Stimulated activated CD4-positive, alpha-beta T cell treated with anti-CD3 and anti-CD28 coated beads, Interleukin-12 subunit alpha, Interleukin-12 subunit beta, amount 100 ng/mL, for 48 hours (primary cell): ENCODE measurements around the gene SV2B.

ENCODE experiments used
- DNase-seq, 3 donors: peaks; one replicate each; pipeline ENCODE4 v3.0.0-alpha.2; 2020; ENCODE audit warnings: low read depth in 2 of 3, low spot score in 1 of 3

SV2B gene

GRCh38 chr15:91102546-91103330 lies 2.7 kb downstream of the SV2B start:
- no peak for DNase-seq

GRCh38 chr15:91104111-91104510 lies 4.1 kb downstream of the SV2B start:
- DNase-seq = no peak

- no peak for DNase-seq
Measured at GRCh38 chr15:91108421-91108820, 8.4 kb downstream of the SV2B start.

GRCh38 chr15:91109885-91110284 lies 9.8 kb downstream of the SV2B start:
- DNase-seq = no peak

- DNase-seq = no peak
Measured at GRCh38 chr15:91110407-91110806, 10.3 kb downstream of the SV2B start.

GRCh38 chr15:91113030-91113429 lies 13.0 kb downstream of the SV2B start:
- DNase-seq = no peak

- no peak for DNase-seq
Measured at GRCh38 chr15:91114301-91114700, 14.2 kb downstream of the SV2B start.

GRCh38 chr15:91116113-91117067 lies 16.3 kb downstream of the SV2B start:
- no peak for DNase-seq

GRCh38 chr15:91117375-91117774 lies 17.3 kb downstream of the SV2B start:
- DNase-seq = no peak

- no peak for DNase-seq
Measured at GRCh38 chr15:91118817-91119590, 18.9 kb downstream of the SV2B start.

GRCh38 chr15:91122296-91122695 lies 22.2 kb downstream of the SV2B start:
- DNase-seq = no peak

GRCh38 chr15:91124132-91124531 lies 24.1 kb downstream of the SV2B start:
- no peak for DNase-seq

- DNase-seq = no peak
Measured at GRCh38 chr15:91125162-91125561, 25.1 kb downstream of the SV2B start.

GRCh38 chr15:91126080-91126479 lies 26.0 kb downstream of the SV2B start:
- no peak for DNase-seq

GRCh38 chr15:91127236-91127955 lies 27.3 kb downstream of the SV2B start:
- no peak for DNase-seq

- no peak for DNase-seq
Measured at GRCh38 chr15:91128016-91128415, 28.0 kb downstream of the SV2B start.

GRCh38 chr15:91129436-91129835 lies 29.4 kb downstream of the SV2B start:
- no peak for DNase-seq

- DNase-seq = no peak
Measured at GRCh38 chr15:91132079-91132478, 32.0 kb downstream of the SV2B start.

- no peak for DNase-seq
Measured at GRCh38 chr15:91133511-91133910, 33.5 kb downstream of the SV2B start.

GRCh38 chr15:91135201-91136130 lies 35.4 kb downstream of the SV2B start:
- DNase-seq = no peak
